HG03521 (cell line): ENCODE data around the gene TARS2.

Experiments
- ATAC-seq: cut with Tn5 transposase; IDR thresholded peaks from one replicate; pipeline ENCODE4 v1.9.1; 2021; ENCODE audit warnings: mild to moderate bottlenecking, moderate library complexity; ENCODE audit not compliant: unreplicated experiment

Gene TARS2

GRCh38 chr1:150536836-150537731, 49.9 kb downstream of the TARS2 start:
- no peak for ATAC-seq

- no peak for ATAC-seq
These were observed 50.8 kb downstream of the TARS2 start for GRCh38 chr1:150537732-150538684.

GRCh38 chr1:150543500-150544143, 56.4 kb downstream of the TARS2 start:
- ATAC-seq: no peak

GRCh38 chr1:150544204-150544603, 57.0 kb downstream of the TARS2 start:
- no peak for ATAC-seq

GRCh38 chr1:150545486-150546032, 58.3 kb downstream of the TARS2 start:
- no peak for ATAC-seq

GRCh38 chr1:150546294-150546937, 59.2 kb downstream of the TARS2 start:
- ATAC-seq: no peak

- ATAC-seq: no peak
These were observed 61.1 kb downstream of the TARS2 start for GRCh38 chr1:150548324-150548631.

- ATAC-seq: no peak
These were observed 61.6 kb downstream of the TARS2 start, which contains the start of gene ADAMTSL4 for GRCh38 chr1:150548632-150549495. ADAMTSL4 (plus strand) TSS chr1:150549408; CDS start chr1:150552289, 2,881 bp downstream.

GRCh38 chr1:150549496-150550221, 62.4 kb downstream of the TARS2 start:
- no peak for ATAC-seq

- no peak for ATAC-seq
These were observed 63.2 kb downstream of the TARS2 start for GRCh38 chr1:150550222-150551050.

- ATAC-seq: no peak
These were observed 64.0 kb downstream of the TARS2 start for GRCh38 chr1:150551051-150551783.

- ATAC-seq: no peak
These were observed 64.5 kb downstream of the TARS2 start for GRCh38 chr1:150551784-150552127.

- no peak for ATAC-seq
These were observed 65.1 kb downstream of the TARS2 start for GRCh38 chr1:150552128-150552910.

- ATAC-seq: no peak
These were observed 65.7 kb downstream of the TARS2 start for GRCh38 chr1:150552911-150553289.

- ATAC-seq: no peak
These were observed 66.3 kb downstream of the TARS2 start for GRCh38 chr1:150553392-150554085.

- no peak for ATAC-seq
These were observed 66.8 kb downstream of the TARS2 start for GRCh38 chr1:150554086-150554452.
